GM19395 (cell line): ENCODE results near the gene DAP3.
"Not testable (repeated sequence)": the region's sequence is repeated elsewhere in the genome, so short reads cannot be mapped to it uniquely, and the experiment has no call there.

Experiments
- ATAC-seq: cut with Tn5 transposase; IDR thresholded peaks from one replicate; pipeline ENCODE4 v1.9.1; 2021; ENCODE audit warnings: mild to moderate bottlenecking, moderate library complexity; ENCODE audit not compliant: unreplicated experiment

The DAP3 gene

GRCh38 chr1:155689081-155689607, at the start of gene DAP3:
Gene DAP3 (plus strand): TSS chr1:155689091. CDS start chr1:155709780, 20,689 bp downstream.
- ATAC-seq: not testable (repeated sequence)

- no peak for ATAC-seq
Measured at GRCh38 chr1:155640367-155640766, 48.5 kb upstream of the DAP3 start.

GRCh38 chr1:155642559-155643180, 46.2 kb upstream of the DAP3 start:
- ATAC-seq: not testable (repeated sequence)

GRCh38 chr1:155643230-155643629, 45.7 kb upstream of the DAP3 start:
- no peak for ATAC-seq

- no peak for ATAC-seq
Measured at GRCh38 chr1:155645034-155645598, 43.8 kb upstream of the DAP3 start.

GRCh38 chr1:155645648-155646047, 43.2 kb upstream of the DAP3 start:
- no peak for ATAC-seq

- no peak for ATAC-seq
Measured at GRCh38 chr1:155646307-155646706, 42.6 kb upstream of the DAP3 start.

GRCh38 chr1:155648207-155649147, 40.4 kb upstream of the DAP3 start:
- no peak for ATAC-seq

GRCh38 chr1:155649676-155650075, 39.2 kb upstream of the DAP3 start:
- ATAC-seq: no peak

- no peak for ATAC-seq
Measured at GRCh38 chr1:155650231-155650757, 38.6 kb upstream of the DAP3 start.

- no peak for ATAC-seq
Measured at GRCh38 chr1:155651861-155652661, 36.8 kb upstream of the DAP3 start.

GRCh38 chr1:155652951-155653350, 35.9 kb upstream of the DAP3 start:
- ATAC-seq: no peak

GRCh38 chr1:155657463-155657862, 31.4 kb upstream of the DAP3 start:
- ATAC-seq: no peak

GRCh38 chr1:155661239-155661638, 27.7 kb upstream of the DAP3 start:
- ATAC-seq: not testable (repeated sequence)

GRCh38 chr1:155669233-155670162, 19.4 kb upstream of the DAP3 start:
- no peak for ATAC-seq

- ATAC-seq: no peak
Measured at GRCh38 chr1:155671750-155672149, 17.1 kb upstream of the DAP3 start.

- ATAC-seq: no peak
Measured at GRCh38 chr1:155673003-155673402, 15.9 kb upstream of the DAP3 start.

GRCh38 chr1:155678027-155678426, 10.9 kb upstream of the DAP3 start:
- ATAC-seq: no peak

- not testable (repeated sequence) for ATAC-seq
Measured at GRCh38 chr1:155678992-155679391, 9.9 kb upstream of the DAP3 start.
